ENCODE measurements around the gene HIVEP3.
A peak's percentile ranks its signal among the peaks of the same experiment; 100 is the strongest.

The HIVEP3 gene

DNA sequence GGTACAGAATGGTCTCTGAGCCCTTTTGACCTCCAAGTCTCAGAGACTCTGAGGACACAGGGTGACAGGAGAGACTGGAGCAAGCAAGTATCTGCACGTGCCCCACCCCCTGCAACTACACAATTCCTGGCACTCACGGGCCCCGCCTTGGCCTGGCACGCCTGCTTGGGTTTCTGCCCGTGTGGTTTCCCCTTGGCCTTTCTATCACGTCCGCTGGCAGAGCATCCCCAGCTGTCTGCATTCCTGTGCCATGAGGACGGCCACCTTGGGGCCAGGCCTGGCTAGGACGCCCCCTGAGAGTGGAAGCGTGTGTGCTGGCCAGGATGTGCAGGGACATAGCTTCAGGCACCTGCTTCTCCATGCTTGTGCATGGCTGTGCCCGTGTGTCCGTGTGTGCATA lies 419.9 kb downstream of the HIVEP3 start:
- Histone ChIP-seq H3K27me3 (ENCODE audit: control insufficient read depth, insufficient read depth, low read length) (peaks cover 4% of the 10 kb centered on the region), H3K4me3 (ENCODE audit: low read length) (no peak overlapping the region), H3K36me3 (ENCODE audit: control insufficient read depth, insufficient read depth, low read length) (no peaks in the 10 kb centered on the region), H3K9ac (ENCODE audit: low read length) (no peak overlapping the region), H3K27ac (ENCODE audit: low read depth, low read length) (no peak overlapping the region), H3K4me1 (ENCODE audit: control insufficient read depth, insufficient read depth, low read length) (peaks cover 19% of the 10 kb centered on the region)

DNA sequence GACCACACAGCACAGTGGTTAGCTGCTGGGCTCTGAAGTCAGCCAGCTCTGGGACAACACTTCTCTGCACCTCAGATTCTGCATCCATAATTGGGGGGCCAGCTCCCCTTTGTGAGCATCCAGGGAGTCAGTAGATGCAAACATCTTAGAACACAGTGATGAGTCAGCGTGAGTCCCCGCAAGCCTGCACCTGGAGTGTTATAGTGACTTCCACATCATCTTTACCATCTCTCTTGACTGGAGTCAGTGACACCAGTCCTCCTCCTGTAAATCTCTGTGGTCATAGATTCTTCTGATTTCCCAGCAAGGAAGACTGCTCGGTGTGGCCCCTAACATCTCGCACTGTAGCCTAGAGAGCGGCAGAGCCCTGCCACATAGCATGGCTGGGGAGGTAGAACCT lies 420.3 kb downstream of the HIVEP3 start:
- no peaks in the 10 kb centered on the region for H3K36me3 ChIP-seq (ENCODE audit: control insufficient read depth, insufficient read depth, low read length)
- H3K27ac ChIP-seq (ENCODE audit: low read depth, low read length) = no peak overlapping the region
- H3K9ac ChIP-seq (ENCODE audit: low read length) = no peak overlapping the region
- H3K4me3 ChIP-seq (ENCODE audit: low read length) = no peak overlapping the region
- peaks cover 19% of the 10 kb centered on the region for H3K4me1 ChIP-seq (ENCODE audit: control insufficient read depth, insufficient read depth, low read length)
- H3K27me3 ChIP-seq (ENCODE audit: control insufficient read depth, insufficient read depth, low read length) = peaks cover 4% of the 10 kb centered on the region

DNA sequence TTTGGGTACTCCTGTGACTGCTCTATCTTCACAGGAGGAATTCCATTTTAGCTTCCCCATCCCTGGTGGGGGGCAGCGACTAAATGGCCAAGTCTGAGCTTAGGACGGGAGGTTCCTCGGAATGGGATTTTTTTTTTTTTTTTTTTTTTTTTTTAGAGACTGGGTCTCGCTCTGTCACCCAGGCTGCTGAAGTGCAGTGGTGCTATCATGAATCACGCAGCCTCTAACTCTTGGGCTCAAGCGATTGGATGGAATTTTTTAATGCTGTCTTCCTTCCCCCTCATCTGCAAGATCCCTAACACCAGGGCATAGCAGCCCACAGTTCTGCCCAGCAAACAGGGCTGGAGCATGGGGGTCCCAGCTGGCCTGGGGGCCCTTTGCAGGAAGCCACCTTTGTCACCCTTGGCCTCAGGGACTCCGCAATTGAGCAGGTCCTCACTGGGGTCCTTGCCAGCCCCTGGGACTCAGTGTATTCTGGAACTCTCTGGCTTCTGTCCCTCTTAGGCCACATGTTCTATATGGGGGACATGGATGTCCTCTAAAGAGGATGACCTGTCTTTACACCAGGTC lies 421.2 kb downstream of the HIVEP3 start:
- peak overlapping the region; percentile 90 for H3K27ac ChIP-seq (ENCODE audit: low read depth, low read length)
- no peaks in the 10 kb centered on the region for H3K36me3 ChIP-seq (ENCODE audit: control insufficient read depth, insufficient read depth, low read length)
- no peak overlapping the region for H3K9ac ChIP-seq (ENCODE audit: low read length)
- H3K4me3 ChIP-seq (ENCODE audit: low read length) = no peak overlapping the region
- H3K4me1 ChIP-seq (ENCODE audit: control insufficient read depth, insufficient read depth, low read length) = peaks cover 19% of the 10 kb centered on the region
- peaks cover 4% of the 10 kb centered on the region for H3K27me3 ChIP-seq (ENCODE audit: control insufficient read depth, insufficient read depth, low read length)

DNA sequence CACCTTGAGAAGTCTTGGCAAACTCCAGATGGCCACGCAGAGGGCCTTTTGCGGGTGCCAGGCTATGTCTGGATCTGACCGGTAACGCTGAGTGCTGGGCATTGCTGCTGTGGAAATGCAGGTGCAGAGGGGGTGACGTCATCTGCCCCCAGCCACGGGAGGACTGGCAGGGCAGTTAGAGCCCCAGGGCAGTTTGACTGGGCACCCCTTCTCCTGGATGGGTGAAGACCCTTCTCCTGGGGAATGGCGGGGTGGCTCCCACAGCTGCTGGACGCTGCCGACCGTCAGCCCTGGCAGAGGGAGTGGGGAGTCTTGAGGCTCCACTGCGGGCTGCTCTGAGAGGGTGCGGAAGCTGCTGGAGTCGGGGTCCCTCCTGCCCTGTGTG lies 421.7 kb downstream of the HIVEP3 start:
- H3K36me3 ChIP-seq (ENCODE audit: control insufficient read depth, insufficient read depth, low read length) = no peaks in the 10 kb centered on the region
- no peak overlapping the region for H3K9ac ChIP-seq (ENCODE audit: low read length)
- no peak overlapping the region for H3K4me3 ChIP-seq (ENCODE audit: low read length)
- H3K27me3 ChIP-seq (ENCODE audit: control insufficient read depth, insufficient read depth, low read length) = peaks cover 4% of the 10 kb centered on the region
- peak overlapping the region; percentile 90 for H3K27ac ChIP-seq (ENCODE audit: low read depth, low read length)
- peaks cover 19% of the 10 kb centered on the region for H3K4me1 ChIP-seq (ENCODE audit: control insufficient read depth, insufficient read depth, low read length)

DNA sequence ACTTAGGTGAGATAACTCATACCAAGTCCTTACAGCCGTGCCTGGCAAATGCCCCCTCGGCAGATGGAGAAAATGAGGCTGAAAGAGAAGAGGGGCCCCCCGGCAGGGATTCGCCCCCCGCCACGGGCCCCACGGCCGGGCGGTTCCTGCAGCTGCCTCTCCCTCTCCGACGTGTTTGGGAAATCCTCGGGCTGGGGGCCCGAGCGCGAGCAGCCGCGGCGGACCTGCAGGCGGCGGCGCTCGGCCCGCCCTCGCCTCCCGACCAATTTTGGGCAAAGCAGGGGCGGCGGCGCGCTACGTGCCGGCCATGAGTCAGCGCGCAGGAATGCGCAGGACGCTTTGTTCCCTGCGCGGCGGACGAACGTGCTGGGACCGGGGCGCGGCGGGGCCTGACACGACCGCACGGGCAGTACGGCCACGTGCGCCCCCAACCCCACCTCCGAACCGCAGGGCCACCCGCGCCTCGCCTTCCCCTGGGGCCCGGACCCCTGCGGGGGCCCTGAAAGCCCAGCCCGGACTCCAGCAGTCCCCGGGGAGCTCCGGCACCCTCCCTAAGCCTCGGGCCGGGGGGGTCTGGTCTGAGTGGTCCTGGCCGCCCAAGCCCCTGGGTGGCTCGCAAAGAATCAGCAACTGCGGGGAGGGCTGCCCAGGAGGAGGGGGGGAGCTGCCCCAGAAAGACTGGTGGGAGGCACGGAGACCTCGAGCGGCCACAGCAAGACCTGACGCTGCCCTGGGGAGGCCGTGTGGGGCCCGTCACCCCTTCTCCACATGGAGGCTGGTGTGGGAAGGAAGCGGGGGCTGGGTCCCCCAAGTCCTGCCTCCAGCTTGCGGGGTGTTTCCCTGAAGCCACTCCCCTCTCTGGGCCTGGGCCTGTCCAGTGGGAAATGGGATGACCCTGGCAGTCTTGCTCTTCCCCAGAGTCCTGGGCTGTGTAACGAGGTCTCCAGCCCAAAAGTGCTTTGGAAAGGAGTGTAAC lies 422.4 kb downstream of the HIVEP3 start:
- no peaks in the 10 kb centered on the region for H3K36me3 ChIP-seq (ENCODE audit: control insufficient read depth, insufficient read depth, low read length)
- H3K4me3 ChIP-seq (ENCODE audit: low read length) = peak overlapping the region; percentile 45
- H3K27me3 ChIP-seq (ENCODE audit: control insufficient read depth, insufficient read depth, low read length) = peaks cover 4% of the 10 kb centered on the region
- peaks cover 19% of the 10 kb centered on the region for H3K4me1 ChIP-seq (ENCODE audit: control insufficient read depth, insufficient read depth, low read length)
- peak overlapping the region; percentile 90 for H3K27ac ChIP-seq (ENCODE audit: low read depth, low read length)
- no peak overlapping the region for H3K9ac ChIP-seq (ENCODE audit: low read length)

DNA sequence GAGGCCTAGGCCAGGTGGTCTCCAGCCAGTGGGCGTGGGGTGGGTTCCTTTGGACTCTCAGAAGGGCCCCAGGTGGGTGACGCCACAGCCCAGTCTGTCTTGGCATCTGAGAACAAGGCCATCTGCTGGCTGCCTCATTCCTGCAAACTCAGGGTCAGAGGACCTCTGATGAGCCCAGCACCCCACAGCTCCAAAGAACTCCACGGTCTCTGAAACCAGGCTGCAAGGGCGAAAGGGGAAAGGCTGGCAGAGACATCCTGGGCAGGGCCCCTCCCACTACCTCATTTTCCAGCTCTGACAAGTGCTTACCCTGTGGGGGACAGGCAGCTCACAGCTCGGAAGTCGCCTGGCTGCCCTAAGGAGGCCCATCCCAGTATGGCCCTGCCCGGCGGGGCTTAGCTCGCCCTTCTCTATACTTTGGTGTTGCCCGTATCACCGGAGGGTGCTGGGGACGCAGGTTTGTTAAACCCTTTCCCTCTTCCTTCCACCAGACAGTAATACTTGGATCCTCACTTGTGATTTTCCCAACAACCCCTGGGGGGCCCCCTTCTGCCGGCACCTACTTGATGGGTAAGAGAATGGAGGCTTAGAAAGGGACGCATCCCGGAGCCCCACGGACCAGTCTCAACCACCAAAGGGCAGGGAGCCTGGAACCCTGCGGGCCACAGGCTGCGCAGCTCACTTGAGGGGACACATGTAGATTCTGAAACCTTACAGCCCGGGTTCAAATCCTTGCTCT lies 423.3 kb downstream of the HIVEP3 start:
- H3K9ac ChIP-seq (ENCODE audit: low read length) = no peak overlapping the region
- peak overlapping the region; percentile 63 for H3K27ac ChIP-seq (ENCODE audit: low read depth, low read length)
- peaks cover 4% of the 10 kb centered on the region for H3K27me3 ChIP-seq (ENCODE audit: control insufficient read depth, insufficient read depth, low read length)
- peaks cover 16% of the 10 kb centered on the region for H3K4me1 ChIP-seq (ENCODE audit: control insufficient read depth, insufficient read depth, low read length)
- H3K36me3 ChIP-seq (ENCODE audit: control insufficient read depth, insufficient read depth, low read length) = no peaks in the 10 kb centered on the region
- peak overlapping the region; percentile 45 for H3K4me3 ChIP-seq (ENCODE audit: low read length)

DNA sequence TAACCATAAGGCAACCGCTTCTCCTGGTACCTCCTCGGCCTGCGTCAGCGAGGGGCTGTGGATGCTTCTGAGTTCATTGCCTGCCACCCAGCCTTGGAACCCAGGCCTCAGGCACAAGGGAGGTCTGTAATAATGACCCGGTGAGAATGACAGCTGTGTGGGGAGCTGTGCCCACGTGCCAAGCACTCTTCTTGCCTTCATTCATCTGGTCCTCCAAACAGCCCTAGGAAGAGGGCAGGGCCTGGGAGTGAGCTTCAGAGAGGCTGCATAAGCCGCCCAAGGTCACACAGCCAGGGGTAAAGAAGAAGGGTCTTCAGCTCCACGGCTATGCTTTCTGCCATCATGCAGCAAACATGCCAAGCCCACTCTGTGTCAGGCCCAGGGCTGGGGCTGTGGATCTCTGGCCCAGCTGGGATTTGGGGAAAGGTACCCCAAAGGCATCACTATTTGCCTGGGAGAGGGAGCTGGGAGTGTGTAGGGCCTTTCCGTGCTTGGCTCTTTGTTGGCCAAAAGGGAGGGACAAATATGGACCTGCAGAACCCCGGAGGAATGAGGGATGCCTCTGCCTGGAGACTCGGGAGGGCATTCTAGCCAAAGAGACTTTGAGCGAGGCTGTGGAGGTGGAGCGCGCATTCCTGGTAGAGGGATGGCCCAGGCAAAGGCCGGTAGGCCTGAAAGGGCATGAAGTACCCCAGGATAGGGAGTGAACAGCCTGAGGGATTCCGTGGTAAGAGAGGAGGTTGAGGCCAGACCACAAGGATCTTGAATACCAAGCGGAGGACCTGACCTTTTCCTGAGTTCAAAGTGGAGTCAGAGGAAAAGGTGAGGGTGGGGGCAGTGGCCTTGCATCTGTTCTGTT lies 424.1 kb downstream of the HIVEP3 start:
- Histone ChIP-seq H3K27ac (ENCODE audit: low read depth, low read length) (no peak overlapping the region), H3K27me3 (ENCODE audit: control insufficient read depth, insufficient read depth, low read length) (peaks cover 4% of the 10 kb centered on the region), H3K4me1 (ENCODE audit: control insufficient read depth, insufficient read depth, low read length) (peaks cover 12% of the 10 kb centered on the region), H3K4me3 (ENCODE audit: low read length) (no peak overlapping the region), H3K36me3 (ENCODE audit: control insufficient read depth, insufficient read depth, low read length) (no peaks in the 10 kb centered on the region), H3K9ac (ENCODE audit: low read length) (no peak overlapping the region)

DNA sequence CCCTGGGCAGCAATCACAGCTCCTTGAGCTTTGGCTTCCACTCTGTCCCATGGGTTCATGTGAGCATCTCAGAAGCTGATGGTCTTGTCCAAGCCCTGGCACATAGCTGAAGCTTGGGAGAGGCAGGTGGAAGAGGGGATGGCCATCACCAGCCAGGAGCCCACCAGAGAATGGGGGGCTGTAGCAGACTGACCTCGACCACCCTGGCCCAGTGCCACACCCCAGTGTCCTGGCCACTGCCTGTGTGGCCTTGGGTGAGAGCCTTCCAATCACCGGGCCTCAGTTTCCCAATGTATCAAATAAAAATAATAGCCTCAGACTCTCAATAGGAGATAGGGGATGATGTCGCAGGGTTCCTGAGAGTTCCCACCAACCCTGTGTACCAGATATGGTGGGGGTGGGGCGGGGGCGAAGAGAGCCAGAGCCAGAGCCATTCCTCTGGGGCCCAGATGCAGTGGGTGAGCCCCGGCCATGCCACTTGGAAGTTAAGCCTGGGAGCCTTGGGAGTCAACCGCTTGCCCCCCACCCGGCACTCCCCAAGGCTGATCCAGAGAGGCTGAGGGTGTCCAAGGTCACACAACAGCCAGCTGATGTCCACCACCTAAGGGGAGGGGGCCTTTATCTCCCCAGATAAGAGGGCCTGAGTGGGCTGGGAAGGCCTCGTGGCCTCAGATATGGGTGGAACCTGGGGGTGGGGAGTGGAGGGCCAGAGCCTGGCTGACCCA lies 424.9 kb downstream of the HIVEP3 start:
- no peak overlapping the region for H3K4me3 ChIP-seq (ENCODE audit: low read length)
- no peak overlapping the region for H3K27ac ChIP-seq (ENCODE audit: low read depth, low read length)
- H3K27me3 ChIP-seq (ENCODE audit: control insufficient read depth, insufficient read depth, low read length) = peaks cover 4% of the 10 kb centered on the region
- peaks cover 12% of the 10 kb centered on the region for H3K4me1 ChIP-seq (ENCODE audit: control insufficient read depth, insufficient read depth, low read length)
- no peaks in the 10 kb centered on the region for H3K36me3 ChIP-seq (ENCODE audit: control insufficient read depth, insufficient read depth, low read length)
- H3K9ac ChIP-seq (ENCODE audit: low read length) = no peak overlapping the region

DNA sequence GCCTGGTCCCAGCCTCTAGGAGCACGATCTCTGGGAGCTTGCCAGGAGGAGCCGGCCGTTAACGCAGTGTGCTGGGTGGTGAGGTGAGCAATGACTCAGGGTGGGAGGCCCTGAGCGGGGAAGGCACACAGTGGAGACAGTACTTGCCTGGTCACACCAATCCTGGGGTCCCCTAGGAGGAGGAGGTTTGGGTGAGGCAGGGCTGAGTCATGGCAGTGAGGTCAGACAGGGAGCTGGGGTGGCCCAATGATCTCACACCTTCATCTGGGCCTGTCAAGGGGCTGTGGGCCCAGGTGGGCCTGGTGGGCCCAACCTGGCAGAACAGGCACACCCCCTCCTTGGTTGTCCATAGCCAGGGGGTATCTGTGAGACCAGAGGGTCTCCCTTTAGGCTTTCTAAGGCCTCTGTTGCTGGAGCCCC lies 425.6 kb downstream of the HIVEP3 start:
- no peak overlapping the region for H3K9ac ChIP-seq (ENCODE audit: low read length)
- no peak overlapping the region for H3K27ac ChIP-seq (ENCODE audit: low read depth, low read length)
- no peaks in the 10 kb centered on the region for H3K36me3 ChIP-seq (ENCODE audit: control insufficient read depth, insufficient read depth, low read length)
- H3K27me3 ChIP-seq (ENCODE audit: control insufficient read depth, insufficient read depth, low read length) = peaks cover 4% of the 10 kb centered on the region
- H3K4me1 ChIP-seq (ENCODE audit: control insufficient read depth, insufficient read depth, low read length) = peaks cover 12% of the 10 kb centered on the region
- no peak overlapping the region for H3K4me3 ChIP-seq (ENCODE audit: low read length)

DNA sequence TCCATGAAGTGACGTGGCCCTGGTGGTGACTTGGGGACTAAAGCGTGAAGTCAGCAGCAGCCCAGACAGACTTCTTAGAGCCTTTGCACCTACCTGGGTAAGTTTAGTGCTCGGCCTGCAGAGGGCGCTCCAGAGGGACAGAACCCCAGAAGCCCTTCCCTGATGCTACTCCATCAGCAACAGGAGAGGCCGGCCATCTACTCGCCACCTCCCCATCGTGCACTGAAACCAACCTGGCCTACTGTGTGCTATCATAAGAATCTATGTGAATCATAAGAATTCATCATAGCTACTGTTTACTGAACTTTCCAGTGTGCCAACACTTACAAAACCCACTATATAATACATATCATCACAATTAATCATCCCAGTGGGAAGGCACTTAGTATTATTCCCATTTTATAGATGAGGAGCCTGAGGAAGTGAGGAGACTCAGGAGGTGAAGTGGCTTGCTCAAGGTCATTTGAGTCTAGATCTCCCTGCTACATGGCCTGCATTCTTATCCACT lies 426.3 kb downstream of the HIVEP3 start:
- peaks cover 4% of the 10 kb centered on the region for H3K27me3 ChIP-seq (ENCODE audit: control insufficient read depth, insufficient read depth, low read length)
- H3K27ac ChIP-seq (ENCODE audit: low read depth, low read length) = no peak overlapping the region
- no peaks in the 10 kb centered on the region for H3K36me3 ChIP-seq (ENCODE audit: control insufficient read depth, insufficient read depth, low read length)
- H3K9ac ChIP-seq (ENCODE audit: low read length) = no peak overlapping the region
- peaks cover 14% of the 10 kb centered on the region for H3K4me1 ChIP-seq (ENCODE audit: control insufficient read depth, insufficient read depth, low read length)
- H3K4me3 ChIP-seq (ENCODE audit: low read length) = no peak overlapping the region

DNA sequence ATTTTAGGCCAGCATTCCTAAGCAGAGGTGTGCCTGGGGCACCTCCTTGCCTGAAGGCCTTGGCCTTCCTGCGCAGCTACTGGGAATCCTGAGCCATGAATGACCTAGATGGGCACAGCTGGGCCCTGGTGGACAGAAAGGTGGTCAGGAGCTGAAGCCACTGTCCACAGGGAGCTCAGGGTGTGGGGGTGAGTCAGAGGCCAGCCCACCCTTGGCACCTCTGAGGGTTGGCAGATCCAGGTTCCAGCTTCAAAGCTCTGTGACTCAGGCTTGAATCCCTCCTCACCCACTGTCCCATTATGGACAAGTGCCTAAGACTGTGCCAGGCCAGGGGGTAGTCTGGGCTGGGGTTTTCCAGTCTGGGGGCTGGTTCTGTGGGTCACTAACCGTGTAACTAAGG lies 427.8 kb downstream of the HIVEP3 start:
- Histone ChIP-seq H3K27me3 (ENCODE audit: control insufficient read depth, insufficient read depth, low read length) (peaks cover 4% of the 10 kb centered on the region), H3K27ac (ENCODE audit: low read depth, low read length) (no peak overlapping the region), H3K9ac (ENCODE audit: low read length) (no peak overlapping the region), H3K4me1 (ENCODE audit: control insufficient read depth, insufficient read depth, low read length) (peaks cover 17% of the 10 kb centered on the region), H3K36me3 (ENCODE audit: control insufficient read depth, insufficient read depth, low read length) (no peaks in the 10 kb centered on the region), H3K4me3 (ENCODE audit: low read length) (no peak overlapping the region)

Data from rectal smooth muscle tissue (tissue), 1 donor.